ENCODE data around the gene OR51B2. TPM values are rescaled to one million over a fixed set of nuclear protein-coding genes. Genes with fewer than 3 reads are reported as not detected.

OR51B2 gene
- total and polyA plus RNA-seq, 10 of the 15 experiments (the other 5 are each of a cell fraction or from before 2014, with no cell fraction given): 0.29 TPM; not detected in 9

DNA sequence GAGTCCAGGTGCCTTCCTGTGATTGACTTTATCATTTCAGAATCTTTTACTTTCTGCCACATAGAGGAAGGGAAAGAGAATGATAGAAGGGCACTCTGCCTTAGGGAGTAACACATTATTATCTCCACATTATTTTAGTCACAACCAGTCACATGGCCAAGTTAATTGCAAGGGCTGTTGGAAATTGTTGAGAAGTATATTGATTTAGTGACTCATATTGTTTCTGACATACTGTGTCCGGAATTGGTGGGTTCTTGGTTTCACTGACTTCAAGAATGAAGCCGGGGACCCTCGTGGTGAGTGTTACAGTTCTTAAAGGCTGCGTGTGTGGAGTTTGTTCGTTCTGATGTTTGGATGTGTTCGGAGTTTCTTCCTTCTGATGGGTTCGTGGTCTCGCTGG lies 31.1 kb downstream of the OR51B2 start:
- Histone ChIP-seq H4K20me1 (ENCODE audit: control insufficient read depth, insufficient read depth) (no peaks in the 10 kb centered on the region), H3K4me1 (ENCODE audit: control insufficient read depth, insufficient read depth, low read length) (no peaks in the 10 kb centered on the region), H3K27ac (ENCODE audit: control insufficient read depth, insufficient read depth) (no peak overlapping the region), H3K4me2 (ENCODE audit: control insufficient read depth, insufficient read depth) (no peak overlapping the region), H3K36me3 (ENCODE audit: control insufficient read depth in 2 of 2, insufficient read depth in 2 of 2, low read length in 1 of 2) (no peaks in the 10 kb centered on the region), H3K9ac (ENCODE audit: control insufficient read depth, insufficient read depth, low read length) (no peak overlapping the region), H3K4me3 (no peak overlapping the region), H3K9me3 (replicated peaks; ENCODE audit: control insufficient read depth, insufficient read depth, low read length) (no peaks in the 10 kb centered on the region), H3K79me2 (ENCODE audit: control insufficient read depth, insufficient read depth, low read length) (no peaks in the 10 kb centered on the region), H3K27me3 (replicated peaks in 1 of 2; ENCODE audit: control insufficient read depth in 2 of 2, insufficient read depth in 2 of 2, low read length in 1 of 2) (no peaks in the 10 kb centered on the region), H2AFZ (ENCODE audit: control insufficient read depth, low read depth, low read length) (no peak overlapping the region)
- ChIA-PET POLR2A (no interaction called here), RAD21 (ENCODE audit: unreplicated experiment) (no interaction called here), SMC1A (ENCODE audit: uncharacterized antibody, unreplicated experiment) (no interaction called here), CTCF (no interaction called here)
- no TSS peak for BruUV-seq (replicated peaks)
- 45% methylated on average over 8 of the region's 8 CpGs for WGBS (ENCODE audit: insufficient coverage, insufficient replicate concordance, low lambda C conversion rate, missing lambda C conversion rate)
- intact Hi-C loops (cut with micrococcal nuclease; ENCODE audit: unreplicated experiment) (no loop called here), in situ Hi-C loops (cut with MboI) (no loop called here)
- ATAC-seq (no peak), FAIRE-seq (no peak), DNase-seq (ENCODE audit: low read depth, low spot score) (no peak)
- TF ChIP-seq, protein P1, sequence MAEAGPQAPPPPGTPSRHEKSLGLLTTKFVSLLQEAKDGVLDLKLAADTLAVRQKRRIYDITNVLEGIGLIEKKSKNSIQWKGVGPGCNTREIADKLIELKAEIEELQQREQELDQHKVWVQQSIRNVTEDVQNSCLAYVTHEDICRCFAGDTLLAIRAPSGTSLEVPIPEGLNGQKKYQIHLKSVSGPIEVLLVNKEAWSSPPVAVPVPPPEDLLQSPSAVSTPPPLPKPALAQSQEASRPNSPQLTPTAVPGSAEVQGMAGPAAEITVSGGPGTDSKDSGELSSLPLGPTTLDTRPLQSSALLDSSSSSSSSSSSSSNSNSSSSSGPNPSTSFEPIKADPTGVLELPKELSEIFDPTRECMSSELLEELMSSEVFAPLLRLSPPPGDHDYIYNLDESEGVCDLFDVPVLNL (IDR thresholded peaks at IDR 0.05; ENCODE audit: low read depth, low read length): no peak
- no peak for TF ChIP-seq NFYA (IDR thresholded peaks at IDR 0.05; ENCODE audit: borderline replicate concordance, low read depth, low read length)
- TF ChIP-seq RBBP5 (conservative IDR thresholded peaks at IDR 0.05): no peak
- TF ChIP-seq, protein P2, sequence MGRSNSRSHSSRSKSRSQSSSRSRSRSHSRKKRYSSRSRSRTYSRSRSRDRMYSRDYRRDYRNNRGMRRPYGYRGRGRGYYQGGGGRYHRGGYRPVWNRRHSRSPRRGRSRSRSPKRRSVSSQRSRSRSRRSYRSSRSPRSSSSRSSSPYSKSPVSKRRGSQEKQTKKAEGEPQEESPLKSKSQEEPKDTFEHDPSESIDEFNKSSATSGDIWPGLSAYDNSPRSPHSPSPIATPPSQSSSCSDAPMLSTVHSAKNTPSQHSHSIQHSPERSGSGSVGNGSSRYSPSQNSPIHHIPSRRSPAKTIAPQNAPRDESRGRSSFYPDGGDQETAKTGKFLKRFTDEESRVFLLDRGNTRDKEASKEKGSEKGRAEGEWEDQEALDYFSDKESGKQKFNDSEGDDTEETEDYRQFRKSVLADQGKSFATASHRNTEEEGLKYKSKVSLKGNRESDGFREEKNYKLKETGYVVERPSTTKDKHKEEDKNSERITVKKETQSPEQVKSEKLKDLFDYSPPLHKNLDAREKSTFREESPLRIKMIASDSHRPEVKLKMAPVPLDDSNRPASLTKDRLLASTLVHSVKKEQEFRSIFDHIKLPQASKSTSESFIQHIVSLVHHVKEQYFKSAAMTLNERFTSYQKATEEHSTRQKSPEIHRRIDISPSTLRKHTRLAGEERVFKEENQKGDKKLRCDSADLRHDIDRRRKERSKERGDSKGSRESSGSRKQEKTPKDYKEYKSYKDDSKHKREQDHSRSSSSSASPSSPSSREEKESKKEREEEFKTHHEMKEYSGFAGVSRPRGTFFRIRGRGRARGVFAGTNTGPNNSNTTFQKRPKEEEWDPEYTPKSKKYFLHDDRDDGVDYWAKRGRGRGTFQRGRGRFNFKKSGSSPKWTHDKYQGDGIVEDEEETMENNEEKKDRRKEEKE (IDR thresholded peaks at IDR 0.05): no peak
- no peak for TF ChIP-seq RAD21 (IDR thresholded peaks at IDR 0.05; ENCODE audit: insufficient read depth, low read depth, low read length)
- no peak for TF ChIP-seq HDAC6 (IDR thresholded peaks at IDR 0.05; ENCODE audit: unreplicated experiment)
- TF ChIP-seq STAT1 (conservative IDR thresholded peaks at IDR 0.05): no peak
- TF ChIP-seq, protein P3, sequence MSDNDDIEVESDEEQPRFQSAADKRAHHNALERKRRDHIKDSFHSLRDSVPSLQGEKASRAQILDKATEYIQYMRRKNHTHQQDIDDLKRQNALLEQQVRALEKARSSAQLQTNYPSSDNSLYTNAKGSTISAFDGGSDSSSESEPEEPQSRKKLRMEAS (IDR thresholded peaks at IDR 0.05; ENCODE audit: low read depth, low read length): no peak
- no peak for TF ChIP-seq ESRRA (IDR thresholded peaks at IDR 0.05; ENCODE audit: low read length)
- TF ChIP-seq, protein P4, sequence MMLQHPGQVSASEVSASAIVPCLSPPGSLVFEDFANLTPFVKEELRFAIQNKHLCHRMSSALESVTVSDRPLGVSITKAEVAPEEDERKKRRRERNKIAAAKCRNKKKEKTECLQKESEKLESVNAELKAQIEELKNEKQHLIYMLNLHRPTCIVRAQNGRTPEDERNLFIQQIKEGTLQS (IDR thresholded peaks at IDR 0.05; ENCODE audit: borderline replicate concordance, extremely low read depth, low read depth, low read length): no peak
- TF ChIP-seq IRF4 (IDR thresholded peaks at IDR 0.05; ENCODE audit: low read depth, low read length): no peak
- TF ChIP-seq PAX8 (IDR thresholded peaks at IDR 0.05): no peak
- no peak for TF ChIP-seq KLF5 (IDR thresholded peaks at IDR 0.05; ENCODE audit: partially characterized antibody)
- TF ChIP-seq NR2C1 (IDR thresholded peaks at IDR 0.05): no peak
- no peak for TF ChIP-seq POLR2A (IDR thresholded peaks at IDR 0.05; ENCODE audit: low read depth, low read length)

All from GM12878 (cell line).